GM19397 (cell line): ENCODE measurements around the gene NINL.

Experiments
- ATAC-seq: cut with Tn5 transposase; IDR thresholded peaks from one replicate; pipeline ENCODE4 v1.9.1; 2021; ENCODE audit warnings: mild to moderate bottlenecking, moderate library complexity; ENCODE audit not compliant: unreplicated experiment

The NINL gene

GRCh38 chr20:25468126-25469075, 116.9 kb downstream of the NINL start:
- no peak for ATAC-seq

GRCh38 chr20:25467441-25467840, 117.9 kb downstream of the NINL start:
- ATAC-seq, result no peak

- no peak for ATAC-seq
These were observed 118.5 kb downstream of the NINL start for GRCh38 chr20:25466846-25467245.

- ATAC-seq, result no peak
These were observed 119.8 kb downstream of the NINL start for GRCh38 chr20:25465243-25466135.

- no peak for ATAC-seq
These were observed 120.7 kb downstream of the NINL start for GRCh38 chr20:25464501-25465242.

- no peak for ATAC-seq
These were observed 123.4 kb downstream of the NINL start for GRCh38 chr20:25461786-25462545.

- ATAC-seq, result no peak
These were observed 124.1 kb downstream of the NINL start for GRCh38 chr20:25461281-25461650.

- ATAC-seq, result no peak
These were observed 124.6 kb downstream of the NINL start for GRCh38 chr20:25460566-25461280.

- ATAC-seq, result no peak
These were observed 125.3 kb downstream of the NINL start for GRCh38 chr20:25459916-25460535.

- no peak for ATAC-seq
These were observed 126.1 kb downstream of the NINL start for GRCh38 chr20:25459111-25459830.

- ATAC-seq, result no peak
These were observed 127.2 kb downstream of the NINL start for GRCh38 chr20:25457886-25458680.

GRCh38 chr20:25454153-25454900, 131.0 kb downstream of the NINL start:
- no peak for ATAC-seq

GRCh38 chr20:25453035-25453810, 132.1 kb downstream of the NINL start:
- no peak for ATAC-seq

GRCh38 chr20:25452333-25452732, 133.0 kb downstream of the NINL start:
- ATAC-seq, result no peak

- ATAC-seq, result no peak
These were observed 137.7 kb downstream of the NINL start for GRCh38 chr20:25447671-25448070.

GRCh38 chr20:25444556-25444955, 140.8 kb downstream of the NINL start:
- ATAC-seq, result no peak
